GM18520 (cell line): ENCODE data around the gene SUB1.

ENCODE experiments used
- ATAC-seq: cut with Tn5 transposase; IDR thresholded peaks from one replicate; pipeline ENCODE4 v1.9.1; 2021; ENCODE audit not compliant: unreplicated experiment

SUB1 gene

DNA sequence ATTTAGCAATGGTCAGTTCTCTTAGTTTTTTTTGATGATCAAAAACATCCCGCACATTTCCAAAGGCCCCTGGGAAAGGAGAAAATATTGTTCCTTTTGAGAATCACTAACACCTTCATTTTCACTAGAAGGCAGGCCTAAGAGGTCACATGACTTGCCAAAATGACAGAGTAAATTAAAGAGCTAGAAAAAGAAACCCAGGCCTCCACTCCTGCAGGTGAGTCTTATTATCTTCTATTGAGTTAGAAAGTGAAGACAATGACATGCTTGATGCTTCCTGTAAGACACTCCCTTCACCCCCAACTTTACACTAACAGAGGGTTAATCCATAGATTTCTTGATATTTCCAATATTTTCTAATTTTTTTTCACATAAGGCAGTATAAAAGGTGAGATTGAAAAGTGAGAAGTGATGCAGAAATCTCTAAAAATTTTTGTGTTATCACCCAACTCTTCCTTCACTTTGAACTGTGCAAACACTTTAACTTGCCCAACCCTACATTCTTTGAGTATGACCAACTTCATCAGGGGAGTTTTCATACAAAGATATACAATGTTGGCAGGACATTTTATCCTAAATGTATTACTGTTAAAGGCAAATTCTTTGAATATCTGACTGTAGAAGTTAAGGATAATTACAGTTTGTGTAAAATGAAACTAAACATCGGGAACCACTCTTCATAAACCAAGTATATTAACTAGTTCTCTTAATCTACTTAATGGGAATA, 57.1 kb downstream of the SUB1 start:
- ATAC-seq, result no peak

DNA sequence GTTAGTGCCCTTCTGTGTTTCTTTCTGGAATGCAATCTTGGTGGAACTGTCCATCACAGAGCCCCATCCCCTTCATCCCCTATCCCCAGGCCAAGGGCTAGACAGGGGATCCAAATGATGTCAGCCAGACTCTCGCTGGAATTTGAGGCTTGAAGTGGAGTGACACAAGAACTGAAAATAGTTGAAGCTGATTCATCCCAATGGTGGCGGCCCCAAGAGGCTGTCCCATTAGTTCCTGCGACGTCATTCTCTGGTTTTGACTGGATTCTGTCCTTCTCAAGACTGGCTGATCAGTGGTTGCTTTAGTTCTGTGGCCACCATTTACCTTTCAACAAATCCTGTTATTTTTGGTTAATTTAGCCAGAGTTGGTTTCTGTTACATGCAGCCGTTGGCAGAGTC, 59.9 kb downstream of the SUB1 start:
- ATAC-seq, result no peak

DNA sequence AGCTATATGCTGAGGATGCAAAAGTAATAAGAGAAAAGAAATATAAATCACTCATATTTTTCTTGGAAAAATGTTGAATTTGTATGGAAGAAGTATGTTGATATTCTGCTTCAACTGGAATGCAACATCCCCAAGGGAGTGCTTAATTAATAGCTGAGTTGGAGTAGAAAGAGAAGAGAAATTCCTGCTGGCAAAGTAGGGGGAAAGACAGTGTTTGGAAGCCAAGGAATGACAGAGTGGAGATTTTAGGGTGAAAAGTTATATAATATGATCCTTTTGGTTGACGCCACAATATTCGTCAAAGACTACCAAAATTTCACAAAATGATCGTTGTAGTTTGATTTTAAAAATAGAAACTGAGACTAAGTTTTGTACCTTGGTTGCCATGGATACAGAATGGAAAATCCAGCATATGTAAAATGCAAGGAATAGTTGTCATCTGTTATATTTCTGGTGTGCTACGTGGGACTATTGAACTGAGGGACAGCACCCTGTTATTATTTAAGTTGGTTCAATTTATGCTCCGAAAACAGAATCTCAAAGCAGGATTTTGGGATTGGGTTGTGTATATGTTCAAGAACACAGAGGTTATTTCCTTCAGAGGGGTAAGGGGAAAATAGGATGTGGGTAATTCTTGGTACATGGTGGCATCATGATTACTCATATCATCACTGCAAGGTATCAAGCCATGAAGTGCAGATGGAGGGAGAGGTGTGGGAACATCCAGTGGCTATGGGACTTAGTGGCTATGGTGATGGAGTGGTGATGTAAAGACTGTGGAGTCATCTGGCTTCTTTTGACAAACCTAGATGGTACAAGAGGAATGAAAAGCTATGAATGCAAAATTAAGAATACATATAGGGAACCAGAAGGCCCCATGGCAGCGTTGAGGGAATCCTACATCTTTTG, 61.0 kb downstream of the SUB1 start:
- no peak for ATAC-seq

DNA sequence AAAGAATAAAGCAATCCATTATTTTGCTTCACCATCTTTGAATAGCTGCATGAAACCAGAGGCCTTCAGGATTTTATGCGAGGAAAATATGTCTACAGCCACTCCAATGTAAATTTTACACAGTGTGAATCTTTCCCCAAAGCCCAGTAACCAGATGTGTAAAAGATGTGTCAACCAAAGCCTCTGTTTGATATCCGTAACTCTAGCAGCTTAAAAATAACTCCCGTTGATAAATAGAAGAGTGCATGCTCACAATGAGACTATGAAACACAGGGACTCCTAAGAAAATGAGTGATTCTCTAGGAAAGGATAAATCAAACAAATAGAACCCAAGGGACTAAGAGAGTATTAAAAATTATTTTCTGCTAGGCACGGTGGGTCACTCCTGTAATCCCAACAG, 65.7 kb downstream of the SUB1 start:
- ATAC-seq, result no peak

DNA sequence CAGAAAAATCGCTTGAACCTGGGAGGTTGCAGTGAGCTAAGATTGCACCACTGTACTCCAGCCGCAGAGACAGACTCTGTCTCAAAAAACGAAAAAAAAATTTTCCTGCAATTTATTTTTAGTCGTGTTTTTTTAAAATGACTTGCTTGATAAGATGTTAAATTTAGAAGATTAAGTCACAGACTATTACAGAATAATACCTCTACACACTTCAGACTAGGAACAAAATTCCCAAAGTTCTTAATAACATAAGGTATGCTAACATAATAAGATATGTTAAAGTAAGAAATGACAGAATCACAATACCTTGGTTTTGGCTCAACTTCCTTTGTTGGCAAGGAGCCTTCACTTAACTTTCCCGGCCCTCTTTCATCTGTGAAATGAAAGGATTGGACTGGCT, 66.3 kb downstream of the SUB1 start:
- ATAC-seq, result no peak
